Activated gamma-delta T cell (primary cell): ENCODE results near the gene TRPM8.
"Not testable (repeated sequence)": the region's sequence is repeated elsewhere in the genome, so short reads cannot be mapped to it uniquely, and the experiment has no call there.

Source experiments
- DNase-seq: peaks from one replicate; lab custom pipeline; 2025; lab: John Stamatoyannopoulos, UW
- total RNA-seq, 2 donors: gene quantifications; one replicate each; lab custom pipeline; 2026; lab: John Stamatoyannopoulos, UW

Gene TRPM8
- 0 to 0.04 reads per million in 2 donors for total RNA-seq

DNA sequence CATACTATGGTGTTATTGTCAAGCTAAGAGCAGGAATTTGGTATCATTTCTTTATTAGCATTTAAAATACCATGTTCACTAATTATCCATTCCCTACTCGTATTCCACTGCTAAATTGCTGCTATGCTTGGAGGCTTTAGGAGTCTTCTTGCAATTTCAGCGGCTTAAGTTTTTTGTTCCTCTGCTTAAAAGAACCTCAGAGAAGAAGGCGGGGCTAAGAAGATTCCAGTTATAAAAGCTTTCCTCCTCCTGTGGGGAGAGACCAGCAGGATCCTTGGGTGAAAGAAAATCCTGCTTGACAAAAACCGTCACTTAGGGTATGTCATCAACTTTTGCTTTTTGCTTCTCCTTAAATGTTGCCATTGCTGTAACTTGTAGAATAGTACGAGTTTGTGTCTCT, at the start of gene TRPM8:
TRPM8 (plus strand) TSS at position 258 of the 400 bp plus-strand sequence. CDS start 9,165 bp downstream, outside the sequence.
- no peak for DNase-seq

DNA sequence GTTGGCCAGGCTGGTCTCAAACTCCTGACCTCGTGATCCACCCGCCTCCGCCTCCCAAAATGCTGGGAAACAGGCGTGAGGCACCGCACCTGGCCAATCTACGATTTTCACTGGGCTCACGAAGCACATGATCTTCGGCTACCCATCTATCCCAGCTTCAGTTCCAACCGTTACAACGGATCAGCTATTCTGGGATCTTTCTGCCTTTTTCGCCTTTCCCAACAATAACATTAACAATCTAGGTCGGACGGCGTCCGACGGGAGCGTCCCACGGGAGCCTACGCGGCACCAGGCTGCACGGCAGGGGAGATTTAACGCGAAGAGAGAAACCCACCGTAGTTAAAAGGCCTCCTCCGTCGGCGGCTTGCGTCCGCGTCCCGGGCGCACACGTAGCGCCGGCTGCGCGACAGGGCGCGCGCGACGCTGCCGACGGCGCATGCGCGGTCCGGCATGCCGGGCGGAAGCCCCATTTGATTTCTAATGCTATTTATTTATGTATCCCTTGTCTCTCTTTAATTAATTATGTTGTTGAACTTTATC, 49.1 kb upstream of the TRPM8 start, which contains the start of gene MSL3B:
MSL3B (minus strand) TSS at position 394 of the 540 bp plus-strand sequence.
- peak; percentile 25 for DNase-seq

DNA sequence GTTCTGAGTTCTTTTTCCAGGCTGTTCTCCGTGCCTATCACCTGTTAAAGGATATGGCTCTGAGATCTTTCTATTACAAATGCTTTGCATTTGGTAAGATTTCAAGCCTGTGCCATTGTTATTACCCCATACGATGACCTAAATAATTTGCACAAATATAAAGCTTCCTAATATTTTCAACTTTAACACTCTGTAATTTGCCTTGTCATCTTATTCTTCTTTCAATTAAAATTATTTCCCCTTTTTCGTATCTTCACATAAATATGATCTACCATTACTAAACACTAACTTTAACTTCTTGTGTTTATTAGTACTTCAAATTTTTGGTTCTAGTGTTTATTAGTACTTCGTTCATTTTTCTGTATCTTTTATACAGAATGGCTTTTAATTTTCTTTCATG, 45.7 kb upstream of the TRPM8 start:
- no peak for DNase-seq

DNA sequence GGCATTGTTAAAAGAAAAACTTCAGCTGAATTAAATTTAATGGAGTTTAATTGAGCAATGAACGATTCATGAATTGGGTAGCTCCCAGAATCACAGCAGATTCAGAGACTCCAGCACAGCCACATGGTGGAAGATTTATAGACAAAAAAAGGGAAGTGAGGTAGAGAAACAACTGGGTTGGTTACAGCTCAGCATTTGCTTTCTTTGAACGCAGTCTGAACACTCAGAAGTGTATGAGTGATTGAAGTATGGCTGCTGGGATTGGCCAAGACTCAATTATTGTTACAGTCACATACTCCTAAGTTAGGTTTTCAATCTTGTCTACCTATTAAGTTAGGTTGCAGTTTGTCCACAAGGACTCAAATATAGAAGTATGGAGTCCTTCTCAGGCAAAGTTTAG, 45.0 kb upstream of the TRPM8 start:
- not testable (repeated sequence) for DNase-seq

DNA sequence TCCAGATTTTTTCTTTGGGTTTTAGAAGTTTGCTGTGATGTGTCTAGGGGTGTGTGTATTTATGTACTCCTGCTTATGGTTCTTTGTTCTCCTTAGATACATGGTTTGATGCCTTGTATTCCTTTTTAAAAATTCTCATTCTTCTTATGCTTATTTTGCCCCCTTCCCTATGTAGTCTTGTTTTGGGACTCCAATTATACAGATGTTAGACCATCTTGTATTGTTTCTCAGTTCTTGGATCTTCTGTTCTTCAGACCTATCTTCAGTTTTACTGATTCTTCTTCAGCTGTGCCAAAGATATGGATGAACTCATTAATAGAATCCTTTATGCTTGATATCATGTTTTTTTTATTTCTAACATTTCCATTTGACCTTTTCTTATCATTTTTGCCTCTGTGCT, 34.8 kb upstream of the TRPM8 start:
- DNase-seq = no peak

DNA sequence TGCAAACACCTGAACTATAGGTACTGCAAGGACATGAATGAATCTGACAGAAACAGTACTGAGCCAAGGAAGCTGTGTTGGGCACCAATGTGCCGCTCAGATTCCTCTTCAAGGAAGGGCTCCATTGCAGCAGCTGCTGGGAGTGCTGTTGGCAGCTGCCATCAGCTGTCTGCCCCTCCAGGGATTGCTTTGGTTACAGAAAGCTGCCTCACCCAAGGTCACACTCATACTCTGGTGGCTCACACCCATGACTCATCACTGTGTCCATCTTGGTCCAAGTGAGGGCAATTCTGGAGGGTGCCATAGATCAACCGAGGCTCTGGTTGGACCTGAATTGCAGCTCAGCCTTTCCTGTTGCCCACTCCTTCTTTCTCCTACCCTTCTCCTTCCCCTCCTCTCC, 24.4 kb upstream of the TRPM8 start:
- no peak for DNase-seq

DNA sequence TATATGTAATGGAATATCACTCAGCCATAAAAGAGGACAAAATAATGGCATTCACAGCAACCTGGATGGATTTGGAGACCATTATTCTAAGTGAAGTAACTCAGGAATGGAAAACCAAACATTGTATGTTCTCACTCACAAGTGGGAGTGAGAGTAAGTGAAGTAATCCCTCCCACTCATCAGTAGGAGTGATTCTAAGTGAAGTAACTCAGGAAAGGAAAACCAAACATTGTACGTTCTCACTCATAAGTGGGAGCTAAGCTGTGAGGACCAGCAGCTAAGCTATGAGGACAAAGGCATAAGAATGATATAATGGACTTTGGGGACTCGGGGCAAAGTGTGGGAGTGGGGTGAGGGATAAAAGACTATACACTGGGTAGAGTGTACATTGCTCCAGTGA, 20.9 kb upstream of the TRPM8 start:
- not testable (repeated sequence) for DNase-seq

DNA sequence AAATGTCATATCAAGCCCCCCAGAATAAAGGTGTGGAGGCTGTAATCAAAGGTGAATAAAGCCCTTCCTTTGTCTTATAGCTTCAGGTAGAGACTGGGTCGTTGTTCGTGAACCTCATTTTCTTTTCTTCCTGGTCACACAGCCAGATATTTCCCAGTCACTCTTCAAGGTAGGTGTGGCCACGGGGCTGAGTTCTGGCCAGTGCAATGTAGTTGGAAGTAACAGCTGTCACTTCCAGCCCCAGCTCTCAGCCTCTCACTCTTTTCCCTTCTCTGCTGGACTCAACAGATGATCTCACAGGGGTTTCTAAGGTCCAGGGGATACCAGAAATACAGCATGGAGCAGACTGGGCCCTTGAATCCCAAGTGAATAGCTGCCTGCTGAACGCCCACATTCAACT, 15.8 kb upstream of the TRPM8 start:
- no peak for DNase-seq

DNA sequence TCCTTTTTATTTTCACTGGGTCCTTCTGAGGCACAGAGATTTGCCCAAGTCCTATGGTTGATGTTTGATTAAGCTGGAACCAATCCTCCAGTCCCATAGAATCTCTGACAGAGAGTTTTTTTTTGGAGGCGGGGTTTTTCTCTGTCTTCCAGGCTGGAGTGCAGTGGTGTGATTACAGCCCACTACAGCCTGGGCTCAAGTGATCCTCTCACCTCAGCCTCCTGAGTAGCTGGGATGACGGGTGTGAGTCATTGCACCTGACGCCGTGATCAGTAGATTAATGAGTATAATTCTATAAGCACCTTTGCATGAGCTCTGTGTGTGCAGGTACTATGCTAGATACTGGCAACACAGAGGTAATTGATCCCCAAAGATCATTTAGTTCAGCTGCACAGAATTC, 15.3 kb upstream of the TRPM8 start:
- no peak for DNase-seq

DNA sequence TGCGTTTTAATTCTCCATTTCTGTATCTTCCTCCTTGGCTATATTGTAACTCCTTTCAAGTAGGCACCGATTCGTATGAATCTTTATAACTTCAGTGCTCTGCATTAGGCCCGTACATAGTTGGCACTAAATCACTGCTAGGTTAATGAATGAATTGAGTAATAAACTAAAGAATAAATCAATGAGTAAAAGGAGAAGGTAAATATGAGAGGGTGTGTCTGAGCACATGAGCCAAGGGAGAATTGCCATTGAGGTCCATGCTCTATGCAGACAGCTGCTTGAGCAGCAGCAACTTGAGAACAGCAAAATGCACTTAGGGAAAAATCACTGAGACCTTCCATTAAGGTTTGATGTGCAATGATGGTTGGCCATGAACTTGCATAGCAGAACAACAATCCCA, 11.2 kb upstream of the TRPM8 start:
- no peak for DNase-seq

DNA sequence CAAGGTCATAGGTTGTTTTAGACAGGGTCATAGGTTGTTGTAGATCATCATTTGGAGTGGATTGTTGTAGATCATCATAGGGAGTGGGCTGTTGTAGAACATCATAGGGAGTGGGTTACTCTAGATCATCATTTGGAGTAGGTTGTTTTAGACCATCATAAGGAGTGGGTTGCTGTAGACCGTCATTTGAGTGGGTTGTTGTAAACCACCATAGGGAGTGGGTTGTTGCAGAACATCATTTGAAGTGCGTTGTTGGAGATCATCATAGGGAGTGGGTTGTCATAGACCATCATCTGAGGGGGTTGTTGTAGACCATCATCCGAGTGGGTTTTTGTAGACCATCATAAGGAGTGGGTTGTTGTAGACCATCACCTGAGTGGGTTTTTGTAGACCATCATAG, 9.5 kb upstream of the TRPM8 start:
- no peak for DNase-seq

DNA sequence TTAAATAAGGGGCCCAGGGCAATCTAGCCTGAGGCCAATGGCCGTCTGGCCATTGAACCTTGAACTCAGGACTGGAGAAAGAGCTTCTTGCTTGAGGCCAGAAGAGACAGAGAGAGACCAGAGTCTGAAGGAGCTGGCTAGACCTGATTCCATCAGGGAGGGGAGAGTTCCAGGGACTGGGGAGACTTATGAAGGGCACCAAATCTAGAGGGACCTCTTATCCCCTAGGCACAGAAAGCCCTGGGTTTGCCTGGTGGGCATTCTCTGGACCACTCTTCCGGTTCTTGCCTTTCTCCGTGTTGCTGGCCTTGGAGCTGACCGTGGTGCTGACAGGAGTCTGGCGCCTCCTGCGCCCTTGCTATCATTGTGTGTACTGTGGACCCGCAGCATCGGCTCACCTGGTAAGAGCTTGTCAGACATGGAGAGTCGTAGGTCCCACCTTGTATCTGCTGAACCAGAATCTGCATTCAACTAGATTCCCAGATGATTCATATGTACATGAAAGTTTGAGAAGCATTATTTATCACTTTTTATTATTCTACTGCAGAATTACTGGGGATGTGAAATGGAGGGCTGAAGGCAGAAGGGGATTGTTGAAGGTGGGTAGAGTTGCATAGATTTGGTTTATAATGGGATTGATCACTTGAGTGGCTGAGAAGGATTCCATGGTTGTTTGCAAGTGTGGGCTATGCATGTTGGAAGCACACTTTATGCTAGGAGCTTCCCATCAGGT, 4.3 kb upstream of the TRPM8 start:
- DNase-seq = no peak

DNA sequence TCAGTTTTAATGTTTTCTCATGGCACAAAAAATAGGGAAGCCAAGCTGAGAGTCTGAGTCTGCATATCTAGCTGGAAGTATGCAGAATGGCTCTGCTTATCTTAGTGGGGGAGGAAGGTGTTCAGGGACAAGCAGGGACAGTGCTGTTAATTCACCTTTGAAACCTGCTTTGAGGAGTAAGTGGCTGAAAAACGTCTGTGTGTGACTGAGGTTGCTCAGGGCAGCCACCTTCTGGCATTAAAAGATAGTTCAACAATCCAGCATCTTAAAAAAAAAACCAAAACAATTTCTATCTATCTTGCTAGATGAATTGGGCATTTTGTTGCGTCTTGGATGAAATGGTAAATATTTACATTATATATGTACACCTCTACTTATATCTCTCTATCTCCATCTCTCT, 2.0 kb upstream of the TRPM8 start:
- no peak for DNase-seq

DNA sequence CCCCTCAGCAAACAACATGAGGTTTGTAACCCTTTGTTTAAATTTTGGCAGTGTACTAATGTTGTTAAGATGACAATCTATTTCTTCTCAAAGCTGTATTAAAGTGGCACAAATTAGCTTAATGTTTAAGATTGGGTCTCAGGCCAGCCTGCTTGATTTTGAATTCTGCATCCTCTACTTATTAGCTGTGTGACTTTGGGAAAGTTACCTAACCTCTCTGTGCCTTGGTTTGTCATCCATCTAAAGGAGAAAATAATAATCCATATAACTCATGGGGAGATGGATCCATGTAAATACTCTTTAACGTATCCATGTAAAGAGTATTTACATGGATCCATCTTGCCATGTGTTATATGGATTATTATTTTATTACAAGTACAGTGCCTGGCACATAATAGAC, 2.1 kb downstream of the TRPM8 start:
- DNase-seq = no peak

DNA sequence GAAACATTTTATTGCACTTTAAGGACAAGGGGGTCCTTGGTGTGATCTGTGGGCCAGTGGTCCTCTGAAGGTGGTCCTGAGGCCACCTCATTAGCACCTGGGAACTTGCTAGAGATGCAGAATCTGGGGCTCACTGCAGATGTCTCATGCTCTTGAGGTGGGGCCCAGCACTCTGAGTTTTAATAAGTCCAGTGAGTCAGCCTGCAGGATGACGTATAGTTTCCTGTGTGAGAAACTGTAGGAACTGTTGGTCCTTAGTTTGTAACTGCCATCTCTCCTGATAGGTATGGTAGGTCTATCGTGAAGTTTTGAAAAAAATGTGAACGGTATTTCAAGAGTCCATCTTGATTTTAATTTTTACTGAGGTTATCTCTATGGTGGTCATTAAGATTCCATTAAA, 2.8 kb downstream of the TRPM8 start:
- no peak for DNase-seq

DNA sequence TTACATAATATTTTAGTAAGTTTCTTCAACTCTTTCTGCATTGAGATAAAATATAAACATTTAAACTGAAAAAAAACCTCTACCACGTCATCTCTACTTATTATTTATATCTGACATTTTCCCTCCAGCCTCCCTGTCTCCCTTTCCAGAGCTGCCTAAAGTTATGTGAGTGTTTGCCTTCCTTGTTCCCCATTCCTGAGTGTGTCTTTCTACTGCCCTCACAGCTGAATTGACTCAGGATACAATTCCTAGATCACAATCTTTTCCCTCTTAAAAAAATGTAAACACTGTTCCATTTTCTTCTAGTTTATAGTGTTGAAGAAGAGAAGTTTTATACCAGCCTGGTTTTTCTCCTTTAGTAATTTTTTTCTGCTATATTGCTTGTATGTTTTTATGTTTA, 5.3 kb downstream of the TRPM8 start:
- DNase-seq = no peak

DNA sequence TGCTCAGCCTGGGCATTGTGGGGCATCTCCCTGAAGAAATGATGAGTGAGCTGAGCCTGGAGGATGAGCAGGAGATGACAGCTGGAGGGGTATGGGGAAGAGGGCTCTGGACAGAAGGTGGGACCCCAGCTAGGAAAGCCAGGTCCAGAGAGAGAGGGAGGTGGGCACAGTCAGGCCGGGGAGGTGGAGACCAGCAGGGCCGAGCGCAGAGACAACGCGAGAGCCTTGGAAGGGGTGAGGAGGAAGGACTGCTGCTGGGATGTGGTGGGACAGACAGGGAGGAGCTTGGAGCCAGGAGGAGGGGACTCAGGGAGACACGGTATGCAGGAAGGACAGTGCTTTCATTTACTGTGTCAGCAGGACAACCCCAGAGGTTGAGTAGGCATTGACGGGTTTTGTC, 8.2 kb downstream of the TRPM8 start:
- DNase-seq = no peak

DNA sequence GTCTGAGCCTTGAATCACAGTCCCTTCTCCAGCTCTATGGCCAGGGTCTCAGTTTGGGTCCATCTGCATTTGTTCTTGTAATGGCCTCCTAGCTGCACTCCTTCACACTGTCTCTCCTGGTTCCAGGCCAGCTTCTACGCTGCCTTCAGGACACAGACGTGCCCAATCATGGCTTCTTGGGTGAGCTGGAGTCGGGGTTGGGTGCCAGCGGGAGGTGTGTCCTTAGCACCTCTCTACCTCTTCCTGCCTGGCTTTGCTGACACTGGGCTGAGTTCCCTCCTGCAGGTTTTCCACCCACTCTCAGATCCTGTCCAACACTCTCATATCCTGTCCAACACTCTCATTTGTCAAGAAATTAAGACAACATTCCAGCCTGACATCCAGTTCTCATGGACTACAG, 9.6 kb downstream of the TRPM8 start:
- no peak for DNase-seq

DNA sequence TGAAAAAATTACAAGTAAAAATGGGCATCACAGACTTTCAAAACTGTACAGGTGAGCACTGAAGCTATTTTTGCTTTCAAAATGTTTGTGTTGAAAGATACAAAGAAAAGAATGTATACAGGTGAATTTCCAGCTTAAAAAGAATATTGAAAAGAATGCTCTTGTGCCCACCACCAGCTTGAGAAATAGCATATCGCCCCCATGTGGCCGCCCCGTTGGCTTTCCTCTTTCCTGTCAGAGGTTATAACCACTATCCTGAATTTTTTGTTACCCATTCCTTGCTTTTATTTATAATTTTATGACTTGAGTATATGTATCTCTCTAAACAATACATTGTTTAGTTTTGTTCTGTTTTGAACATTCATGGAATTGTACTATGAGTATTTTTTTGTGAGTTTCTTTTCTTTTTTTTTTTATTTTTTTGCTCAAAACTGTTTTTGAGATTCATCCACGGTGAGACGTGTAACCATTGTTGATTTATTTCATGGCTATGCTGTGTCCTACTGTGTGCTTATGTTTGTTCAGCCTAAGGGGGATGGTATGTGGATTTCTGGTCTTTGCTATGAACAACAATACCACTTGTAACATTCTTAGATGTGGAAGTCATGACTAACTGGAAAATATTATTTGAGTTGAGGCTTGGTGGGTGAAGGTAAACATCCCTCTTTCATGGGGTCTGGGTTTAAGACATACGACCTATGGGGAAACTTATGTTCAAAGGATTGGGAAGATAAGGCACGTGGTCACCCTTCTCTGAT, 11.6 kb downstream of the TRPM8 start:
- DNase-seq = no peak

DNA sequence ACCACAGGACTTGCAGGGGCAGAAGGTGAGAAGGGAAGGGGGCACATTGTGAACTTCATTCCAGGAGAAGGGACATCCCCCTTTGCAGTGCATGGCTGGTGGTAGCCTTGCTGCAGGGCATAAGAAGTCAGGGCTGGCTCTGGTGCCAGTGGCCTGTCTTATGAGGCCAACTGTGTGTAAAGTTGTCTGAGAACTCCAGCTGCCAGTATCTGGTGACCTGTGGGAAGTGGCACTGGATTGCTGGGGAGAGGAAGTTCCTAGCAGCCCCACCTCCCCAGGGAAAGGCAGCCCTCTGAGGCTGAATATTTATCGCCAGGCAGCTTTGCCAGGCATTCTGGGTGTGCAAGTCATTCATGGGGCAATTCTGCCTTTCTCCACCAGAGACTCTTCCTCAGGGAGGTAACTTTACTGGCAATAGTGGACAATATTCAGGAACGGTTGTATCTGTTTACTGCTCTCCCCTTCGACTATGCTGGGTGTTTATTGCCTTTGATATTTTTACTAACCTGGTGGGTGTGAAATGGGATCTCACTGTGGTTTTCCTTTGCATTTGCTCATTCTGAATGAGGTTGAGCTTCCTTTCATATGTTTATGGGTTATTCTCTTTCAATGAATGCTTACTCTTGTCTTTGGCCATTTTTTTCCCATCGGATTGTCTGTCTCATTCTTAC, 12.3 kb downstream of the TRPM8 start:
- no peak for DNase-seq

DNA sequence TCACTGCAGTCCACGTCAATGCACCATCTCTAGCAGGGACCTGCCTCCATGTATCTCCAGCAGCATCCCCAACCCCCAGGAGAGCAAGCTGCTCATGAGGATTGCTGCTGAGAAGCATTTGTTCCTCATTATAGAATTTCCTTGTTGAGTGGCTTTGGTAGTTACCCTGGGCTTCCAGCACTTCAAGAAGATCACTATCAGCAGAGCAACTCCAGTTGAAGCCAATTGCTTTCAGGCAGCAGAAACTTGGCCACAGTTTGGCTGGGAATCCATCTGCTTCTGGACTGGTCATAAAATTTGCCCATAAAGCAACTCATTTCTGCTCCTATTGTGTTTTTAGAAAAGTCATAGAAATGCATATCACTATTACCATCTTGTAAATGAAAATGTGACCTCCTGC, 17.4 kb downstream of the TRPM8 start:
- no peak for DNase-seq

DNA sequence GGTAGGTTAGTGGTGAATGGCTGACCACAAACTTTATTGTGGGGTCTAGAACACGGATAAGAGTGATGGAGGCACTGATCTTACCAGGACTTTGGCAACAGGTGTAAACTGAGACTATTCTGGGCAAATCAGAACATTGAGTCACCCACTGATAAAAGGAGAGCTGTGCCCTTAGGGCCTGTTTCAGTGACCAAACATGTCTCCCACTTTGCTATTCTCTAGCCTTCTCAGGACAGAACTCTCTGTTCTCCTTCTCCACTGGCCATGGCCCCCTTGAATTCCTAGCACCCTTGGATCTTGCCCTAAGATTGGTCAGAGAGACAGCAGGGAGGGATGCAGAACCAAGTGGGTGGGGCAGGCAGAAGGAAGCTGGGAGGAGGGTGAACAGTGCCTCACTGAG, 18.3 kb downstream of the TRPM8 start:
- no peak for DNase-seq

DNA sequence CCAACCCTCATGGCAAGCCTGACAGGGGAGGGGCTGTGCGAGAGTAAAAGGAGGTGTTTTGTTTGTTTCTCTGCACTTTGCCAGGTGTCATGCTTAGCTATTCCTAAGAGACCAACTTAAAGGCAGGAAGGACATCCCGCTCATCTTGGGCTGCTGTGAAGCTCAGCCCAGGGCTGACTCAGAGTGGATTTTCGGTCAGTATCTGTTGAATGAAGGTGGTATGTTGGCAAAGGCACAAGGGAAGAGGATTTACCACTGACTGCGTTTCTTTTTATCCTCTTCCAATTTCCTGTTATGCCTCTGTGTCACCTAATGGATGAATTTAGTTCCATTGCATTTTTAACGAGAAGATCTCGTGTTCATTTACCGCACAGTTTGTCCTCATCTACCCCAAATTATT, 18.9 kb downstream of the TRPM8 start:
- DNase-seq = no peak
